ENCODE measurements around the gene SETD1A. TPM values are rescaled to one million over a fixed set of nuclear protein-coding genes. Genes with fewer than 3 reads are reported as not detected.

The SETD1A gene
- total and polyA plus RNA-seq, 9 of the 15 experiments (the other 6 are each of a cell fraction or from before 2014, with no cell fraction given), result 0.08 to 36.0 (median 4.2) TPM

DNA sequence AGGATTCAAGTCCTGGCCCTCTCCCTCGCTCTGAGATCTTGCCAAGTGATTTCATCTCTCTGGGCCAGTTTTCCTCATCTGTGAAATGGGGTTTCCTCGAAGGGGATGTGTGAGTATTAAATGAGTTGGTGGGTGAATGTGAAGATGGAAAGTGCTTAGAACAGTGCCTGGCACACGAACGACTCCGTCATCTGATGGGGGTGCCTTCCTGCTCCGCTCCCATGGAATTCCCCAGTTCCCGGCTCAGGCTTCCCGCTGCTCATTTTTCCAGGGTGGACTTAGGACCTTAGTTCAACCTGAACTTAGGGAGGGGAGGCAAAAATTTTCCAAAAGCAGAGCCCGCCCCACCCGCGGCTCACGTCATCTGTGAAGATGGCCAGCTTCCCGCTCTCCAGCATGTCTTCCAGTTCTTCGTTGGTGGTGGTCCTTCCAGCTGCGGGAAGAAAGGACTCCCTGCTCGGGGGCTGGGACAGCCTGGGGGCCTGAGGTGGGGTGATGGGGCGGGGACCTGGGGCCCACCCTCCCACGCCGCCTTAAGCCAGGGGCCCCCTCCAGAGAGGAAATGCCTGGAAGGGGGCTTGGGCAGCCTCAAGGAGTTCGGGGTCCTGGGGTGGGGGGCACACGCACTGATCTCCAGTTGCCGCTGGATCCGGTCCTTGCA lies 38.9 kb downstream of the SETD1A start (continued):
- TF ChIP-seq, protein P1, sequence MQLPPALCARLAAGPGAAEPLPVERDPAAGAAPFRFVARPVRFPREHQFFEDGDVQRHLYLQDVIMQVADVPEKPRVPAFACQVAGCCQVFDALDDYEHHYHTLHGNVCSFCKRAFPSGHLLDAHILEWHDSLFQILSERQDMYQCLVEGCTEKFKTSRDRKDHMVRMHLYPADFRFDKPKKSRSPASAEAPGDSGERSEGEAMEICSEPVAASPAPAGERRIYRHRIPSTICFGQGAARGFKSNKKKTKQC (CRISPR knock-in tag; IDR thresholded peaks at IDR 0.05), result no peak
- TF ChIP-seq, protein P2, sequence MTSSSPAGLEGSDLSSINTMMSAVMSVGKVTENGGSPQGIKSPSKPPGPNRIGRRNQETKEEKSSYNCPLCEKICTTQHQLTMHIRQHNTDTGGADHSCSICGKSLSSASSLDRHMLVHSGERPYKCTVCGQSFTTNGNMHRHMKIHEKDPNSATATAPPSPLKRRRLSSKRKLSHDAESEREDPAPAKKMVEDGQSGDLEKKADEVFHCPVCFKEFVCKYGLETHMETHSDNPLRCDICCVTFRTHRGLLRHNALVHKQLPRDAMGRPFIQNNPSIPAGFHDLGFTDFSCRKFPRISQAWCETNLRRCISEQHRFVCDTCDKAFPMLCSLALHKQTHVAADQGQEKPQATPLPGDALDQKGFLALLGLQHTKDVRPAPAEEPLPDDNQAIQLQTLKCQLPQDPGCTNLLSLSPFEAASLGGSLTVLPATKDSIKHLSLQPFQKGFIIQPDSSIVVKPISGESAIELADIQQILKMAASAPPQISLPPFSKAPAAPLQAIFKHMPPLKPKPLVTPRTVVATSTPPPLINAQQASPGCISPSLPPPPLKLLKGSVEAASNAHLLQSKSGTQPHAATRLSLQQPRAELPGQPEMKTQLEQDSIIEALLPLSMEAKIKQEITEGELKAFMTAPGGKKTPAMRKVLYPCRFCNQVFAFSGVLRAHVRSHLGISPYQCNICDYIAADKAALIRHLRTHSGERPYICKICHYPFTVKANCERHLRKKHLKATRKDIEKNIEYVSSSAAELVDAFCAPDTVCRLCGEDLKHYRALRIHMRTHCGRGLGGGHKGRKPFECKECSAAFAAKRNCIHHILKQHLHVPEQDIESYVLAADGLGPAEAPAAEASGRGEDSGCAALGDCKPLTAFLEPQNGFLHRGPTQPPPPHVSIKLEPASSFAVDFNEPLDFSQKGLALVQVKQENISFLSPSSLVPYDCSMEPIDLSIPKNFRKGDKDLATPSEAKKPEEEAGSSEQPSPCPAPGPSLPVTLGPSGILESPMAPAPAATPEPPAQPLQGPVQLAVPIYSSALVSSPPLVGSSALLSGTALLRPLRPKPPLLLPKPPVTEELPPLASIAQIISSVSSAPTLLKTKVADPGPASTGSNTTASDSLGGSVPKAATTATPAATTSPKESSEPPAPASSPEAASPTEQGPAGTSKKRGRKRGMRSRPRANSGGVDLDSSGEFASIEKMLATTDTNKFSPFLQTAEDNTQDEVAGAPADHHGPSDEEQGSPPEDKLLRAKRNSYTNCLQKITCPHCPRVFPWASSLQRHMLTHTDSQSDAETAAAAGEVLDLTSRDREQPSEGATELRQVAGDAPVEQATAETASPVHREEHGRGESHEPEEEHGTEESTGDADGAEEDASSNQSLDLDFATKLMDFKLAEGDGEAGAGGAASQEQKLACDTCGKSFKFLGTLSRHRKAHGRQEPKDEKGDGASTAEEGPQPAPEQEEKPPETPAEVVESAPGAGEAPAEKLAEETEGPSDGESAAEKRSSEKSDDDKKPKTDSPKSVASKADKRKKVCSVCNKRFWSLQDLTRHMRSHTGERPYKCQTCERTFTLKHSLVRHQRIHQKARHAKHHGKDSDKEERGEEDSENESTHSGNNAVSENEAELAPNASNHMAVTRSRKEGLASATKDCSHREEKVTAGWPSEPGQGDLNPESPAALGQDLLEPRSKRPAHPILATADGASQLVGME (CRISPR knock-in tag; IDR thresholded peaks at IDR 0.05), result peak; percentile 20; the same call in 1 of the 2 replicates
- no peak for TF ChIP-seq OTX1 (CRISPR knock-in tag; IDR thresholded peaks at IDR 0.05)
- peak; percentile 78 for TF ChIP-seq BCOR (IDR thresholded peaks at IDR 0.05)
- no peak for TF ChIP-seq ETV1 (tag; conservative IDR thresholded peaks at IDR 0.05; ENCODE audit: low read depth)
- TF ChIP-seq CREB1 (IDR thresholded peaks at IDR 0.05), result 0 out of 2 replicates have a peak, but pooled peaks have one; percentile 23
- no peak for TF ChIP-seq CREB1 (CRISPR knock-in tag; IDR thresholded peaks at IDR 0.05)
- no peak for TF ChIP-seq SP2 (IDR thresholded peaks at IDR 0.05; ENCODE audit: extremely low read depth, low read depth, low read length, poor library complexity, severe bottlenecking)
- TF ChIP-seq SNIP1 (IDR thresholded peaks at IDR 0.05; ENCODE audit: low read depth), result peak; percentile 81
- peak in 1 of 2 experiments; percentile 35; a peak in 1 of 4 replicates for TF ChIP-seq KDM1A (IDR thresholded peaks at IDR 0.05)
- TF ChIP-seq EGR1 (conservative IDR thresholded peaks at IDR 0.05), result 0 out of 2 replicates have a peak, but pooled peaks have one; percentile 38
- TF ChIP-seq, protein P3, sequence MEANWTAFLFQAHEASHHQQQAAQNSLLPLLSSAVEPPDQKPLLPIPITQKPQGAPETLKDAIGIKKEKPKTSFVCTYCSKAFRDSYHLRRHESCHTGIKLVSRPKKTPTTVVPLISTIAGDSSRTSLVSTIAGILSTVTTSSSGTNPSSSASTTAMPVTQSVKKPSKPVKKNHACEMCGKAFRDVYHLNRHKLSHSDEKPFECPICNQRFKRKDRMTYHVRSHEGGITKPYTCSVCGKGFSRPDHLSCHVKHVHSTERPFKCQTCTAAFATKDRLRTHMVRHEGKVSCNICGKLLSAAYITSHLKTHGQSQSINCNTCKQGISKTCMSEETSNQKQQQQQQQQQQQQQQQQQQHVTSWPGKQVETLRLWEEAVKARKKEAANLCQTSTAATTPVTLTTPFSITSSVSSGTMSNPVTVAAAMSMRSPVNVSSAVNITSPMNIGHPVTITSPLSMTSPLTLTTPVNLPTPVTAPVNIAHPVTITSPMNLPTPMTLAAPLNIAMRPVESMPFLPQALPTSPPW (CRISPR knock-in tag; IDR thresholded peaks at IDR 0.05), result no peak
- no peak for TF ChIP-seq MCM2 (IDR thresholded peaks at IDR 0.05; ENCODE audit: low read depth)
- TF ChIP-seq SMARCA5 (IDR thresholded peaks at IDR 0.05), result peak; percentile 61; the same call in 1 of the 2 replicates
